ENCODE results near the gene COPS3.

The COPS3 gene

GRCh38 chr17:17214646-17215436 lies 66.2 kb downstream of the COPS3 start:
- DNase-seq: no peak

GRCh38 chr17:17213775-17214174 lies 67.3 kb downstream of the COPS3 start:
- DNase-seq: no peak

GRCh38 chr17:17207998-17208397 lies 73.0 kb downstream of the COPS3 start:
- no peak for DNase-seq

- no peak for DNase-seq
Measured at GRCh38 chr17:17206913-17207335, 74.1 kb downstream of the COPS3 start.

- peak; percentile 93 for DNase-seq
Measured at GRCh38 chr17:17206124-17206912, 74.7 kb downstream of the COPS3 start, which contains the start of gene PLD6. TSS of gene PLD6 (minus strand) at chr17:17206333. CDS start at chr17:17206286, 47 bp downstream.

GRCh38 chr17:17205368-17206123 lies 75.5 kb downstream of the COPS3 start:
- DNase-seq: peak; percentile 76

GRCh38 chr17:17204635-17205231 lies 76.3 kb downstream of the COPS3 start:
- DNase-seq: no peak

GRCh38 chr17:17204041-17204591 lies 76.9 kb downstream of the COPS3 start:
- no peak for DNase-seq

- no peak for DNase-seq
Measured at GRCh38 chr17:17203173-17203730, 77.8 kb downstream of the COPS3 start.

- DNase-seq: no peak
Measured at GRCh38 chr17:17201907-17202306, 79.1 kb downstream of the COPS3 start.

GRCh38 chr17:17201271-17201670 lies 79.8 kb downstream of the COPS3 start:
- DNase-seq: no peak

GRCh38 chr17:17200831-17201230 lies 80.2 kb downstream of the COPS3 start:
- no peak for DNase-seq

GRCh38 chr17:17200311-17200710 lies 80.7 kb downstream of the COPS3 start:
- no peak for DNase-seq

GRCh38 chr17:17198281-17198680 lies 82.8 kb downstream of the COPS3 start:
- no peak for DNase-seq

- no peak for DNase-seq
Measured at GRCh38 chr17:17196776-17197175, 84.3 kb downstream of the COPS3 start.

Measured in stimulated activated CD8-positive, alpha-beta memory T cell treated with anti-CD3 and anti-CD28 coated beads, Interleukin-4, amount 100 ng/mL, for 48 hours (primary cell).